SU-DHL-6 (cell line): Measurements from ENCODE around the gene TAS2R9.
"Not testable (repeated sequence)": the region's sequence is repeated elsewhere in the genome, so short reads cannot be mapped to it uniquely, and the experiment has no call there.

ENCODE experiments used
- H2AFZ ChIP-seq: fragments of 200-600 bp; sonication (generic); 2 replicates; pipeline ENCODE4 v1.6.1; 2014; ENCODE audit warnings: low read depth, mild to moderate bottlenecking, moderate library complexity, mixed read lengths, antibody characterized with exemption, low read length; ENCODE audit not compliant: severe bottlenecking
- H3F3A ChIP-seq: fragments of 200-600 bp; shearing (Covaris generic); 2 replicates; pipeline ENCODE4 v1.6.0; 2016; ENCODE audit warnings: antibody characterized with exemption, mild to moderate bottlenecking; ENCODE audit not compliant: insufficient read depth
- H3K27ac ChIP-seq: fragments of 200-600 bp; sonication (generic); 2 replicates; pipeline ENCODE4 v1.5.1; 2016; ENCODE audit warnings: low read depth, mild to moderate bottlenecking, low read length, moderate library complexity, mixed read lengths
- H3K27me3 ChIP-seq: fragments of 200-600 bp; sonication (generic), shearing (Covaris generic); 2 replicates; pipeline ENCODE4 v1.6.0; 2014; ENCODE audit warnings: mild to moderate bottlenecking, low read length
- H3K36me3 ChIP-seq: fragments of 200-600 bp; sonication (generic); 2 replicates; pipeline ENCODE4 v1.6.1; 2014; ENCODE audit warnings: mild to moderate bottlenecking, low read length, mixed read lengths
- H3K4me2 ChIP-seq: fragments of 300-600, 200-600 bp; shearing (Covaris generic), sonication (generic); 2 replicates; pipeline ENCODE4 v1.6.0; 2014; ENCODE audit warnings: low read length, low read depth, mild to moderate bottlenecking; ENCODE audit not compliant: poor library complexity, severe bottlenecking
- H3K4me3 ChIP-seq: fragments of 200-600 bp; sonication (generic); 2 replicates; pipeline ENCODE4 v1.5.1; 2014; ENCODE audit warnings: antibody characterized with exemption, low read length, mild to moderate bottlenecking, mixed read lengths; ENCODE audit not compliant: insufficient read depth, poor library complexity, severe bottlenecking
- H3K79me2 ChIP-seq: fragments of 200-600 bp; sonication (generic); 2 replicates; pipeline ENCODE4 v1.6.1; 2014; ENCODE audit warnings: mild to moderate bottlenecking, low read length, moderate library complexity; ENCODE audit not compliant: insufficient read depth
- H3K9ac ChIP-seq: fragments of 200-600 bp; sonication (generic); 2 replicates; pipeline ENCODE4 v1.7.0; 2014; ENCODE audit warnings: mild to moderate bottlenecking, low read length
- H3K9me2 ChIP-seq: fragments of 200-600 bp; sonication (generic); replicated peaks from 2 replicates; pipeline ENCODE4 v1.6.1; 2014; ENCODE audit warnings: low read length; ENCODE audit not compliant: insufficient read depth
- H3K9me3 ChIP-seq: fragments of 200-600 bp; sonication (generic); 2 replicates; pipeline ENCODE4 v1.6.1; 2014; ENCODE audit warnings: low read length, mixed read lengths; ENCODE audit not compliant: insufficient read depth
- H4K20me1 ChIP-seq: fragments of 200-600 bp; sonication (generic); 2 replicates; pipeline ENCODE4 v1.6.1; 2014; ENCODE audit warnings: low read depth, mild to moderate bottlenecking, antibody characterized with exemption, low read length, moderate library complexity, mixed read lengths
- EZH2phosphoT487 ChIP-seq: fragments of 200-600 bp; sonication (generic), shearing (Covaris generic); conservative IDR thresholded peaks from 2 replicates; pipeline ENCODE4 v1.6.1; 2018; ENCODE audit warnings: mild to moderate bottlenecking, antibody characterized with exemption, low read length, moderate library complexity, mixed read lengths
- TF ChIP-seq, protein P1 (sequence below): fragments of 200-600 bp; sonication (generic); IDR thresholded peaks from one replicate; pipeline ENCODE4 v1.5.1; 2017; ENCODE audit warnings: antibody characterized with exemption, mild to moderate bottlenecking, low read length, moderate library complexity; ENCODE audit not compliant: insufficient read depth, poor library complexity, severe bottlenecking

The TAS2R9 gene

GRCh38 chr12:10802587-10802986, 7.4 kb downstream of the TAS2R9 start, which contains the start of gene TAS2R7:
TAS2R7 (minus strand) TSS chr12:10802627; CDS start chr12:10802570, 57 bp downstream.
- Histone ChIP-seq H2AFZ (no peak within 1 kb of the TSS), H3K4me2 (no peak within 1 kb of the TSS), H3K36me3 (no peaks in the 10 kb centered on the region), H3K27ac (no peak within 1 kb of the TSS), H3K4me3 (no peak within 1 kb of the TSS), H3K27me3 (no peaks in the 10 kb centered on the region), H4K20me1 (no peaks in the 10 kb centered on the region), H3K9me2 (no peaks in the 10 kb centered on the region), H3K9me3 (no peaks in the 10 kb centered on the region), H3F3A (no peaks in the 10 kb centered on the region), H3K9ac (no peak within 1 kb of the TSS), H3K79me2 (no peaks in the 10 kb centered on the region)
- TF ChIP-seq EZH2phosphoT487: no peak
- TF ChIP-seq, protein P1, sequence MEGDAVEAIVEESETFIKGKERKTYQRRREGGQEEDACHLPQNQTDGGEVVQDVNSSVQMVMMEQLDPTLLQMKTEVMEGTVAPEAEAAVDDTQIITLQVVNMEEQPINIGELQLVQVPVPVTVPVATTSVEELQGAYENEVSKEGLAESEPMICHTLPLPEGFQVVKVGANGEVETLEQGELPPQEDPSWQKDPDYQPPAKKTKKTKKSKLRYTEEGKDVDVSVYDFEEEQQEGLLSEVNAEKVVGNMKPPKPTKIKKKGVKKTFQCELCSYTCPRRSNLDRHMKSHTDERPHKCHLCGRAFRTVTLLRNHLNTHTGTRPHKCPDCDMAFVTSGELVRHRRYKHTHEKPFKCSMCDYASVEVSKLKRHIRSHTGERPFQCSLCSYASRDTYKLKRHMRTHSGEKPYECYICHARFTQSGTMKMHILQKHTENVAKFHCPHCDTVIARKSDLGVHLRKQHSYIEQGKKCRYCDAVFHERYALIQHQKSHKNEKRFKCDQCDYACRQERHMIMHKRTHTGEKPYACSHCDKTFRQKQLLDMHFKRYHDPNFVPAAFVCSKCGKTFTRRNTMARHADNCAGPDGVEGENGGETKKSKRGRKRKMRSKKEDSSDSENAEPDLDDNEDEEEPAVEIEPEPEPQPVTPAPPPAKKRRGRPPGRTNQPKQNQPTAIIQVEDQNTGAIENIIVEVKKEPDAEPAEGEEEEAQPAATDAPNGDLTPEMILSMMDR: no peak

GRCh38 chr12:10801741-10802140, 8.2 kb downstream of the TAS2R9 start:
- Histone ChIP-seq H4K20me1 (no peaks in the 10 kb centered on the region), H3K4me3 (no peak overlapping the region), H3K27me3 (no peaks in the 10 kb centered on the region), H3K36me3 (no peaks in the 10 kb centered on the region), H3K9ac (no peak overlapping the region), H3K4me2 (no peak overlapping the region), H3K27ac (no peak overlapping the region), H3K9me2 (no peaks in the 10 kb centered on the region), H3F3A (no peaks in the 10 kb centered on the region), H3K79me2 (no peaks in the 10 kb centered on the region), H2AFZ (no peak overlapping the region), H3K9me3 (no peaks in the 10 kb centered on the region)
- TF ChIP-seq, protein P1: no peak

DNA sequence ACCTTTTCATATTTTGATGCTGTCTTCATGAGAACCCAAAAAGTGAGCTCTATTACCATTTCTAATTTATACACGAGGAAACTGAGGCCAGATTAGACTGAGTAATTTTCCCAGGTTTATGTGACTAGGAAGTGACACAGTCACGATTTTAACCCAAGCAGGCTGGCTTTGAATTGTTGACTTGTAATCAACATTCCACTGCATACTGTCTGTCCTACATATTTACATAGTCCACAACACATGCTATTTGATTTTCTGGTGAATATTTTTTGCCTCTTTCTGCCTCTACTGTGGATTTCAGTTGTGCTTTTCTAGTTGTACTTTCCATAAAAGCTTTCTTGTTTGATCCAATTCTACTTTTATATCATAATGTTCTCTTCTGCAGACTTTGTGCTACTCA, 15.7 kb downstream of the TAS2R9 start:
- Histone ChIP-seq H3K27ac (no peak overlapping the region), H3K79me2 (no peaks in the 10 kb centered on the region), H2AFZ (no peak overlapping the region), H3K4me2 (no peak overlapping the region), H3K9ac (no peak overlapping the region), H3K4me3 (no peak overlapping the region), H3K36me3 (no peaks in the 10 kb centered on the region), H4K20me1 (no peaks in the 10 kb centered on the region), H3F3A (no peaks in the 10 kb centered on the region), H3K9me2 (no peaks in the 10 kb centered on the region), H3K27me3 (no peaks in the 10 kb centered on the region), H3K9me3 (no peaks in the 10 kb centered on the region)
- TF ChIP-seq, protein P1: no peak
- TF ChIP-seq EZH2phosphoT487: no peak

- H3K27ac ChIP-seq, H3K79me2 ChIP-seq, H3K4me3 ChIP-seq, H3F3A ChIP-seq, H3K36me3 ChIP-seq, H3K9ac ChIP-seq, H4K20me1 ChIP-seq, H2AFZ ChIP-seq, H3K4me2 ChIP-seq, H3K9me3 ChIP-seq, H3K9me2 ChIP-seq, H3K27me3 ChIP-seq: not testable (repeated sequence)
Observed at GRCh38 chr12:10791769-10792168, 18.2 kb downstream of the TAS2R9 start.
